NCI-H2196 (cell line): ENCODE data around the gene FAM13B.
"Not testable (repeated sequence)": the region's sequence is repeated elsewhere in the genome, so short reads cannot be mapped to it uniquely, and the experiment has no call there.

Experiments
- DNase-seq: peaks from one replicate; lab custom pipeline; 2025; ENCODE audit not compliant: unreplicated experiment; lab: John Stamatoyannopoulos, UW

FAM13B gene

GRCh38 chr5:138032572-138033385, at the start of gene FAM13B:
FAM13B (minus strand) TSS chr5:138033079; CDS start chr5:138019111, 13,968 bp downstream.
- DNase-seq = peak; percentile 74

GRCh38 chr5:138082033-138082432, 49.2 kb upstream of the FAM13B start:
- no peak for DNase-seq

DNA sequence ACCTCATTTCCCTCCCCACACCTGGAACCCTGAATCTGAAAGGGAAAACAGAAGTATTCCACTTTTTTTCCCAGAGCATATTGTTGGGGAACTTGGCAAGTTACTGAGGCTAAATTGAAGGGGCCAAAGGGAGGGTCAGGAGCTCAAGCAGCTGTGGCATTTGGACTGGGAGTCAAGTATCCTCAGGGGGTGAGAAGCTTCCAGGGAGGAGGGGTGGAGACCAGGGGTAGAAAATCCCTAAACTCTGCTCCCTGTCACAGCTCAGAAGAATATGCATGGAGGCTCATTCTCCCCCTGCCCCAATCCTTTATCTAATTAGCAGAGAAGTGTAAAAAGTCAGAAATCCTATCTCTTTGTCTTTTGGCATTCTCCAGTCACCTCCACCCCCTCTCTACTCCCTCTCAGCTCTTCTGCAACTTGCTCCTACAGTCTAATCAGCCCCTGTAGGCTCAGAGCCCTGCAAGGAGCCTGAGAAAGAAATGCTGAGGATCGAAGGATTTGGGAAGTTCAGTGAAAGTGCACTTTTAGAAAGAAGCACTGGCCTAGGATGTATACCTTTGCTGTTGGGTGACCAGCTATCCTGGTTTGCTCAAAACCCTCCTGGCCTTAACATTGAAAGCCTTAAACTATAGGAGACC, 45.2 kb upstream of the FAM13B start:
- DNase-seq = no peak

DNA sequence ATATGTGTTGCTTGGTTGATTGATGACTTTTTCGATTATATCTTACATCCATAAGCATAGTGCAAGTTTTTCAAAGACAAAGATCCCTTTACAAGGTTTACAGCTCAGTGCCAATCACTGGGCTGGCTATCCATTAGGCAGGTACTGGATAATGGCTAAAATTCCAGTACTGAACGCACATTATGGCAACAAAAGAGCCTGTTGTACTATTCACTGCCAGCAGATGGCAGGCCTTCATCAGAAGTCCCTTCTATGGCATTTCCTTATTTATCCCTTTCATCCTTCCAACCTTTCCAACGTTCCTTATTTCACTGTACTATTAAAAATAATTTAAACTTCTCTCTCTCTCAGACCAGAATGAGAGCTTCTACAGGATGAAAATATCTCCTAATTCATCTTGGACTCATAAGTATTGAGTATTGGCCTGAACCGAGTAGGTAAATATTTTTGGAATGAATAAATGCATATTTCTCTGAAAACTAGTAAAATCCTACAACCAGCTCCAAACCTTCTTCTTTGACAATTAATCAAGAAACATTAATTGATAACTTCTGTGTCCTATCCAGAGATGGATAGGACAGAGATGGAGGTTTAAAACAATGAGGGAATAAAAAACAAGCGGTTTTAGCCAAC, 44.3 kb upstream of the FAM13B start:
- DNase-seq = peak; percentile 68

DNA sequence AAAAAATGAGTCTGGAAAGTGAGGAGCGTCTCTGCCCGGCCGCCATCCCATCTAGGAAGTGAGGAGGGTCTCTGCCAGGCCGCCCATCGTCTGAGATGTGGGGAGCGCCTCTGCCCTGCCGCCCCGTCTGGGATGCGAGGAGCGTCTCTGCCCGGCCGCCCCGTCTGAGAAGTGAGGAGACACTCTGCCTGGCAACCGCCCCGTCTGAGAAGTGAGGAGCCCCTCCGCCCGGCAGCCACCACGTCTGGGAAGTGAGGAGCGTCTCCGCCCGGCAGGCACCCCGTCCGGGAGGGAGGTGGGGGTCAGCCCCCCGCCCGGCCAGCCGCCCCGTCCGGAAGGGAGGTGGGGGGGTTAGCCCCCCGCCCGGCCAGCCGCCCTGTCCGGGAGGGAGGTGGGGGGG, 37.1 kb upstream of the FAM13B start:
- DNase-seq = not testable (repeated sequence)

GRCh38 chr5:138068742-138069600, 36.1 kb upstream of the FAM13B start:
- peak; percentile 52 for DNase-seq

DNA sequence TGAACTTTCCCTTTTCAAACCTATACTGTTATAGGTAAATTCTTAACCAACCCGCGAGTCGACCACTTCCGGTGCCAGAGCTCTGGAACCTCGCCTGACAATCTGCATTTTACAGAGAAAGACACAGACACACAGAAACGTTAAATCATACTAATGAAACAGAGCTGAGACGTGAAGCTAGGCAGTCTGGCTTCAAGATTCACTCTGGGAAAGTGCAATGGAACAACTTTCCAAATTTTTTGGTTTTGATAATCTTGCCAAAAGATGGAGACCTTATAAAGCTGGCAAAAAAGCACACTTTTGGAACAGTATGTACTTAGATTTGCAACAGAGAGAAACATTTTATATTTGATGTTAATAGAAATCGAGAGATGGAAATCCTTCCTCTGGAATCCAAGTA, 35.1 kb upstream of the FAM13B start:
- DNase-seq = no peak

GRCh38 chr5:138065102-138065501, 32.2 kb upstream of the FAM13B start:
- no peak for DNase-seq

DNA sequence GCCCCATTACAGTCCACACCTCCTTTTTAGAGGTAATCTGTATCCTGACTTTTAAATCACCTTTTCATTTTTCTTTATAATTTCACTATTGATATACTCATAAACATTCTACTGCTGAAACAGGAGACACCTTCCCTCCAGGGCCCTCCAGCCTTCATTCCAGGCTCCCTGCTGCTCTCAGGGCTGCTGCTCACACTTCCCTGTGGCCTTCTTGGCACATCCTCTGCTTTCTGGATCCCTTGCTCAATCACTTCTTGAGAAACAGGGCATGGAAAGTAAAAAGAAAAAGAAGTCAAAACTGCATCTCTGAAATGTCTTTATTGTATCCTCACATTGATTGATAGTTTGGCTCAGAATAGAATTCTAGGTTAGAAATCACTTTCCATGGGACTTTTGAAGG, 31.6 kb upstream of the FAM13B start:
- no peak for DNase-seq

DNA sequence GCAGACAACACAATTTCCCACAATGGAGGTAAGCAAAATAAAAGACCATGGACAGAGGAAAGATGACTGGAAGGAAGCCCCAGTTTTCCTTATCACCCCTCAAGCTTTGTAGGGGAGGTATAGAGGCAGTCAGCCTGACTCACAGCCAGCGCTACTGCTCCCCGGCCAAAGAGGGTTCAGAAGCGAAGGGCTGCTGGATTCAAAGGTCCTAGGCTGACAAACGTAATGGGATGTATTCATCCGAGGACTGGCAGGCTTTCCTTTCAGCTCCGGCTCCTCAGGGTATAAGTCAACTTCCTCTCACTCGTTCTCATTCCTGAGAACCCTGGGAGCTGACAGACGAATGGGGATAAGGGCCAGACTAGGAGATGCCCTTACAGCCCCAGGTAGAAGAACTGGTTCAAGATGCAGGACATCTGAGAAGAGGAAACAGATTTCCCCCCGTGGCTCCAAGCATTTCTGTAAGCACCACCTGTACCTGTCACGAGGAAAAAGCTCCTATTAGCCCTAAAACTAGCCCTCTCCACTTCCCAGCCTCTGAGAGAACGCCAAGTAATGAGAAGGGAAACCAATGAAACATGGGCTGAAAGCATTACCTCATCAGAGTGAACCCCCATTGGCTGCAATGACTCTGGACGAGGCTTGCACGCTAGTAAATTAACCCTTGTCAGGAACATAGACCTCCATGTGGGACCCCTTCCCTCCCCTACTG, 22.1 kb upstream of the FAM13B start:
- no peak for DNase-seq

DNA sequence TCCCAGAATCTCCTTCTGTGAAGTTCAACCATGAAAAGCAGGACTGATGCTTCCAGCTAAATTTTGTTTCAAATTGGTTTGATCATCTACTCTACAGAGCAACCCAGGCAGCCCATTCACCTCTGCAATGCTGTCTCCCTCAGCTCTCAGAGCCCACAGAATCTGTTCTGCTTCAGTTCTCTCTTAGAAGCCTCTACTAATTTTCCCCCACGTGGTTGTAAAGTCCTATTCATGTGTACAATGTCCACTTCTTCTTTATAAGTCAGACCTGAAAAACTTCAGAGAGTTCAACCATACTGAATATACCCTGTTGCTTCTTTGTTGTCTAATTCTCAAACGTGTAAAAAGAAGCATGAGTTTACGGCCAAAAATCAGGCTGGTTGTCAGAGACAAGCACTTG, 21.3 kb upstream of the FAM13B start:
- DNase-seq = no peak

GRCh38 chr5:138053554-138053953, 20.7 kb upstream of the FAM13B start:
- DNase-seq = no peak

GRCh38 chr5:138052718-138053117, 19.8 kb upstream of the FAM13B start:
- not testable (repeated sequence) for DNase-seq

DNA sequence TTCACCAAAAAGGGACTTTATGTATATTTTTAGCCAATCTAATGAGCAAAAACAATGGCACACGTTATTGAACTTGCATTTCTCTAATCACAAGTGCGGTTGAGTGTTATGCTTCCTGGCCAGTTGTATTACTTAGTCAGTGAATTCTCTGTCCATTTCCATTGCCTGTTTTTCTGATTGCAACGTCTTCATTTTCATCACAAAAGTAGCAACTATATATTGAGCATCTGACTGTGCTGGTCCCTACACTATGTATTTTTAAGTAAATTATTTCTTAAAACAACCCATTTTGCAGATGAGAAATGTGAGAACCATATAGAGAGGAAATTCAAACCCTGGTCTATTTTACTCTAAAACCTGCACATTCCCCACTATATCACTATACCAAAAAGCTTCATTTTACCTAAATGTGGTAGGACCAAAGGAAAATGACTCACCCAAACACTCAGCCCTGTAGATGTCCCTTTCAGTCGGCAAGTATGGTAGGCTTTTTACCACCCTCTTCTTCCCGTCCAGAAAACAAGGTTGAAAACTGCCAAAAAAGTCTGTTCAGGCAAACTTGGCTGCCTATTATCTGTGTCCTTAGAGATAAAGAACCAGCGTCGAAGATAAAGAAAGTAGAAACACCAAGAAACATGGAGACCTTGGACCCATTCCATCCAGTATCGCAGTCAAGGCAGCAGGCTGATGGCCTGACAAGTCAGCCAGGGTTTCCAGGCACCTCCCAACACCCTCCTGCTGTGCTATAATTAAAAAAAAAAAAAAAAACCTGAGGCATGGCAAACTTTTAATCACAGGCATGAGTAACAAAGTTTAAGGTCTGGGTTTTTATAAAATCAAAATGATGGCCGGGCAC, 18.8 kb upstream of the FAM13B start:
- DNase-seq = no peak

DNA sequence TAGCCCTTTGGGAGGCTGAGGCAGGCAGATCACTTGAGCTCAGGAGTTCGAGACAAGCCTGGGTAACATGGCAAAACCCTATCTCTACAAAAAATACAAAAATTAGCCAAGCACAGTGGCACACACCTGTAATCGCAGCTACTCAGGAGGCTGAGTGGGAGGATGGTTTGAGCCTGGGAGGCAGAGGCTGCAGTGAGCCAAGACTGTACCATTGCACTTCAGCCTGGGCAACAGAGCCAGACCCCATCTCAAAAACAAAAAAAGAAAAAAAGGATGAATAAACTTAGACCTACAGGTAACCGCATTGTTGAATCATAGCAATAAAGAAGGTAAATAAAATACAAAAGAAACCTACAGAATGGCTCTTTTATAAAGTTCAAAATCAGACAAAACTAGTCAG, 12.4 kb upstream of the FAM13B start:
- not testable (repeated sequence) for DNase-seq

DNA sequence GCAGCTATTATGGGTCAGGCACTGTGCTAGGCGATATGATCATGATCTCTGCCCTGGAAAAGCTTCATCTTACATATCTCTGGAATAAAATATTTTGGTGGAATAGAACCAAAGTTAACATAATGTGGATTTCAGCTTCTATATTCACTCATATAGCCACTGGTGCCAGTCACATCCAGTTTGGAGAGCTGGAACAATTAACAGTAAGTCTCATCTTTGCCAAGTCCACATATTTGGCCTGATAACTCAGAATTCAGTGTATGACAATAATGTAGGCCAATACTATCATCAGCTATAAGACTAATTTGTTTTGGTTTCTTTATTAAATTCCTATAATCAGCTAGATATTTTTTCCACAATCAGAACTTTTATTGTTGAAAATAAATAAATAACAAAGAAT, 5.9 kb upstream of the FAM13B start:
- no peak for DNase-seq

- no peak for DNase-seq
These were observed 5.2 kb upstream of the FAM13B start for GRCh38 chr5:138037907-138038633.

DNA sequence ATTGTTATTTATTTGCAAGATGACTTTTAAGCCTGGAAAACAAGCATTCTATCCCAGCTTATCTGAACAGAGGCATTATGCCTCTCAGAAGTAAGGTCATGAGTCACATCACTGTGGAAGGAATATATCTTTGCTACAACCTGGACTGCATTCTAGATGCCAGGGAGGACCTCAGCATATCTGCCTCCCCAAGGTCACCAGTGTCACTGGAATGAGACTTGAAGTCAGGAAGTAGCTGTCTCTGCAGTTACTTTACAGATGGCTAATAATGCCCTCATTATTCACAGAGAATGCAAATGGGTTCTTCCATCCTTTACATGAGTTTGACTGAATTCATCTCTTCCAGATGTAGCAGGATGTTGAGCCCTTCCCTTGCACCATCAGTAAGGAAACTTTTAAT, 4.4 kb upstream of the FAM13B start:
- no peak for DNase-seq
